Peyer's patch (tissue), 4 donors: Measurements from ENCODE around the gene DENND2A. TPM values are rescaled to one million over a fixed set of nuclear protein-coding genes. Genes with fewer than 3 reads are reported as not detected.

ENCODE experiments used
- DNase-seq, 3 donors: peaks; one replicate each; pipeline ENCODE4 v3.0.0-alpha.2; 2017 to 2019
- H3K27ac ChIP-seq, 4 donors: fragments of 200-600 bp; sonication (generic); one replicate each; pipeline ENCODE4 v1.5.1; 2016 to 2019
- H3K27me3 ChIP-seq, 2 donors: fragments of 200-600 bp; sonication (generic); one replicate each; pipeline ENCODE4 v1.5.1; 2019
- H3K36me3 ChIP-seq, 3 donors: fragments of 200-600 bp; sonication (generic); one replicate each; pipeline ENCODE4 v1.5.1; 2016 to 2019
- H3K4me1 ChIP-seq, 4 donors: fragments of 200-600 bp; sonication (generic); one replicate each; pipeline ENCODE4 v1.5.1; 2016 to 2019
- H3K4me3 ChIP-seq, 4 donors: fragments of 200-600 bp; sonication (generic); 1 replicate in 3 of 4; 2 replicates in 1 of 4; pipeline ENCODE4 v1.5.1; 2016 to 2019; ENCODE audit warnings: mild to moderate bottlenecking in 1 of 4
- H3K9me3 ChIP-seq, 4 donors: fragments of 200-600 bp; sonication (generic); one replicate each; pipeline ENCODE4 v1.5.1; 2016 to 2019; ENCODE audit warnings: mild to moderate bottlenecking in 1 of 4
- CTCF ChIP-seq, 6 experiments: fragments of 450-650 bp in 4 of 6; fragments of 200-600 bp in 2 of 6; sonication (generic) in 1 of 6; IDR thresholded peaks; one replicate each; pipeline ENCODE4 v1.5.1; 2017 to 2019; ENCODE audit warnings: antibody characterized with exemption in 6 of 6, mild to moderate bottlenecking in 3 of 6, moderate library complexity in 1 of 6
- POLR2A ChIP-seq, 2 donors: fragments of 450-650 bp; IDR thresholded peaks; one replicate each; pipeline ENCODE4 v1.5.1; 2017; ENCODE audit warnings: antibody characterized with exemption in 2 of 2, mild to moderate bottlenecking in 2 of 2, moderate library complexity in 2 of 2
- total RNA-seq, 4 donors: library from RNA; depleted of rRNA; stranded (reverse); fragments of >200 nt; gene quantifications; one replicate each; pipeline ENCODE4 v1.1.0, GENCODE V29; 2016

Gene DENND2A
- total RNA-seq, 4 donors from 2014 or later = 1.6 to 44.6 (median 8.3) TPM

GRCh38 chr7:140593672-140593982 lies 47.0 kb downstream of the DENND2A start:
- H3K4me3 ChIP-seq = no peak overlapping the region
- no peaks in the 10 kb centered on the region for H3K9me3 ChIP-seq
- no peak for TF ChIP-seq POLR2A (IDR thresholded peaks at IDR 0.05)
- no peak for TF ChIP-seq CTCF (IDR thresholded peaks at IDR 0.05)
- H3K4me1 ChIP-seq = no peaks in the 10 kb centered on the region
- H3K27ac ChIP-seq = no peak overlapping the region
- no peaks in the 10 kb centered on the region for H3K27me3 ChIP-seq
- DNase-seq = no peak
- H3K36me3 ChIP-seq = no peaks in the 10 kb centered on the region

GRCh38 chr7:140592964-140593671 lies 47.5 kb downstream of the DENND2A start:
- Histone ChIP-seq H3K27me3 (no peaks in the 10 kb centered on the region), H3K4me3 (no peak overlapping the region), H3K27ac (no peak overlapping the region), H3K4me1 (no peaks in the 10 kb centered on the region), H3K36me3 (no peaks in the 10 kb centered on the region), H3K9me3 (no peaks in the 10 kb centered on the region)
- TF ChIP-seq POLR2A (IDR thresholded peaks at IDR 0.05) (no peak), CTCF (IDR thresholded peaks at IDR 0.05) (no peak)
- no peak for DNase-seq

- H3K4me3 ChIP-seq = no peak overlapping the region
- no peak for DNase-seq
- H3K27ac ChIP-seq = no peak overlapping the region
- no peaks in the 10 kb centered on the region for H3K4me1 ChIP-seq
- no peaks in the 10 kb centered on the region for H3K36me3 ChIP-seq
- no peaks in the 10 kb centered on the region for H3K9me3 ChIP-seq
- no peaks in the 10 kb centered on the region for H3K27me3 ChIP-seq
- no peak for TF ChIP-seq POLR2A (IDR thresholded peaks at IDR 0.05)
- TF ChIP-seq CTCF (IDR thresholded peaks at IDR 0.05) = no peak
These were observed 49.3 kb downstream of the DENND2A start for GRCh38 chr7:140591180-140591902.

- Histone ChIP-seq H3K27ac (no peak overlapping the region), H3K27me3 (no peaks in the 10 kb centered on the region), H3K9me3 (no peaks in the 10 kb centered on the region), H3K4me3 (no peak overlapping the region), H3K4me1 (no peaks in the 10 kb centered on the region), H3K36me3 (peaks cover 0 to 5% (median 0%) of the 10 kb centered on the region in 3 donors)
- TF ChIP-seq CTCF (IDR thresholded peaks at IDR 0.05) (no peak), POLR2A (IDR thresholded peaks at IDR 0.05) (no peak)
- no peak for DNase-seq
These were observed 53.4 kb downstream of the DENND2A start for GRCh38 chr7:140587243-140587642.

GRCh38 chr7:140586516-140586915 lies 54.1 kb downstream of the DENND2A start:
- TF ChIP-seq CTCF (IDR thresholded peaks at IDR 0.05) = no peak
- no peak for TF ChIP-seq POLR2A (IDR thresholded peaks at IDR 0.05)
- H3K36me3 ChIP-seq = peaks cover 0 to 5% (median 0%) of the 10 kb centered on the region in 3 donors
- H3K27ac ChIP-seq = no peak overlapping the region
- no peak overlapping the region for H3K4me3 ChIP-seq
- H3K4me1 ChIP-seq = no peaks in the 10 kb centered on the region
- DNase-seq = no peak
- no peaks in the 10 kb centered on the region for H3K27me3 ChIP-seq
- H3K9me3 ChIP-seq = no peaks in the 10 kb centered on the region
